Peyer's patch (tissue), 4 donors: ENCODE results near the gene ULBP2. TPM values are rescaled to one million over a fixed set of nuclear protein-coding genes. Genes with fewer than 3 reads are reported as not detected.
A peak's percentile ranks its signal among the peaks of the same experiment; 100 is the strongest.
"Not testable (repeated sequence)": the region's sequence is repeated elsewhere in the genome, so short reads cannot be mapped to it uniquely, and the experiment has no call there.

Source experiments
- DNase-seq, 3 donors: peaks; one replicate each; pipeline ENCODE4 v3.0.0-alpha.2; 2017 to 2019
- H3K27ac ChIP-seq, 4 donors: fragments of 200-600 bp; sonication (generic); one replicate each; pipeline ENCODE4 v1.5.1; 2016 to 2019
- H3K27me3 ChIP-seq, 2 donors: fragments of 200-600 bp; sonication (generic); one replicate each; pipeline ENCODE4 v1.5.1; 2019
- H3K36me3 ChIP-seq, 3 donors: fragments of 200-600 bp; sonication (generic); one replicate each; pipeline ENCODE4 v1.5.1; 2016 to 2019
- H3K4me1 ChIP-seq, 4 donors: fragments of 200-600 bp; sonication (generic); one replicate each; pipeline ENCODE4 v1.5.1; 2016 to 2019
- H3K4me3 ChIP-seq, 4 donors: fragments of 200-600 bp; sonication (generic); 1 replicate in 3 of 4; 2 replicates in 1 of 4; pipeline ENCODE4 v1.5.1; 2016 to 2019; ENCODE audit warnings: mild to moderate bottlenecking in 1 of 4
- H3K9me3 ChIP-seq, 4 donors: fragments of 200-600 bp; sonication (generic); one replicate each; pipeline ENCODE4 v1.5.1; 2016 to 2019; ENCODE audit warnings: mild to moderate bottlenecking in 1 of 4
- CTCF ChIP-seq, 6 experiments: fragments of 450-650 bp in 4 of 6; fragments of 200-600 bp in 2 of 6; sonication (generic) in 1 of 6; IDR thresholded peaks; one replicate each; pipeline ENCODE4 v1.5.1; 2017 to 2019; ENCODE audit warnings: antibody characterized with exemption in 6 of 6, mild to moderate bottlenecking in 3 of 6, moderate library complexity in 1 of 6
- POLR2A ChIP-seq, 2 donors: fragments of 450-650 bp; IDR thresholded peaks; one replicate each; pipeline ENCODE4 v1.5.1; 2017; ENCODE audit warnings: antibody characterized with exemption in 2 of 2, mild to moderate bottlenecking in 2 of 2, moderate library complexity in 2 of 2
- total RNA-seq, 4 donors: library from RNA; depleted of rRNA; stranded (reverse); fragments of >200 nt; gene quantifications; one replicate each; pipeline ENCODE4 v1.1.0, GENCODE V29; 2016

ULBP2 gene
- total RNA-seq, 4 donors from 2014 or later = not detected

GRCh38 chr6:149955654-149956317, 14.0 kb downstream of the ULBP2 start:
- not testable (repeated sequence) for H3K36me3 ChIP-seq, H3K4me1 ChIP-seq, H3K27ac ChIP-seq, H3K9me3 ChIP-seq, DNase-seq, H3K4me3 ChIP-seq
- peaks cover 0 to 29% of the 10 kb centered on the region in 2 donors for H3K27me3 ChIP-seq

- not testable (repeated sequence) for H3K4me3 ChIP-seq, DNase-seq, H3K36me3 ChIP-seq, H3K4me1 ChIP-seq, H3K27ac ChIP-seq, H3K9me3 ChIP-seq
- H3K27me3 ChIP-seq = peaks cover 0 to 42% of the 10 kb centered on the region in 2 donors
Measured at GRCh38 chr6:149958124-149958523, 16.3 kb downstream of the ULBP2 start.

- not testable (repeated sequence) for H3K27ac ChIP-seq, H3K36me3 ChIP-seq, H3K4me3 ChIP-seq, H3K9me3 ChIP-seq, DNase-seq
- H3K27me3 ChIP-seq = peaks cover 0 to 46% of the 10 kb centered on the region in 2 donors
- peaks cover 0 to 20% (median 7%) of the 10 kb centered on the region in 4 donors for H3K4me1 ChIP-seq
Measured at GRCh38 chr6:149959806-149960205, 18.0 kb downstream of the ULBP2 start.

- TF ChIP-seq CTCF (IDR thresholded peaks at IDR 0.05) = no peak
- TF ChIP-seq POLR2A (IDR thresholded peaks at IDR 0.05) = no peak
- DNase-seq = no peak
- Histone ChIP-seq H3K27ac (no peak overlapping the region), H3K27me3 (peaks cover 0 to 49% of the 10 kb centered on the region in 2 donors), H3K9me3 (peaks cover 0 to 3% (median 0%) of the 10 kb centered on the region in 4 donors), H3K36me3 (no peaks in the 10 kb centered on the region), H3K4me1 (peaks cover 0 to 26% (median 12%) of the 10 kb centered on the region in 4 donors), H3K4me3 (no peak overlapping the region)
Measured at GRCh38 chr6:149960488-149960887, 18.7 kb downstream of the ULBP2 start.

GRCh38 chr6:149961728-149962425, 20.1 kb downstream of the ULBP2 start:
- peaks cover 0 to 45% of the 10 kb centered on the region in 2 donors for H3K27me3 ChIP-seq
- no peak for TF ChIP-seq CTCF (IDR thresholded peaks at IDR 0.05)
- no peak for TF ChIP-seq POLR2A (IDR thresholded peaks at IDR 0.05)
- no peak for DNase-seq

GRCh38 chr6:149962461-149963211, 20.8 kb downstream of the ULBP2 start:
- Histone ChIP-seq H3K36me3 (no peaks in the 10 kb centered on the region), H3K27ac (no peak overlapping the region), H3K9me3 (peaks cover 0 to 3% (median 0%) of the 10 kb centered on the region in 4 donors), H3K4me1 (peaks cover 0 to 26% (median 12%) of the 10 kb centered on the region in 4 donors), H3K27me3 (peaks cover 0 to 45% of the 10 kb centered on the region in 2 donors), H3K4me3 (peak overlapping the region in 3 of 4 donors; percentile 49 to 60 (median 57))
- no peak for DNase-seq
- TF ChIP-seq POLR2A (IDR thresholded peaks at IDR 0.05) (no peak), CTCF (IDR thresholded peaks at IDR 0.05) (no peak)

More at GRCh38 chr6:149961728-149962425, 20.1 kb downstream of the ULBP2 start:
- Histone ChIP-seq H3K4me1 (peaks cover 0 to 26% (median 12%) of the 10 kb centered on the region in 4 donors), H3K27ac (no peak overlapping the region), H3K36me3 (no peaks in the 10 kb centered on the region), H3K4me3 (no peak overlapping the region), H3K9me3 (peaks cover 0 to 3% (median 0%) of the 10 kb centered on the region in 4 donors)

- Histone ChIP-seq H3K4me3 (peak overlapping the region; percentile 33 to 60 (median 53)), H3K9me3 (peaks cover 0 to 3% (median 0%) of the 10 kb centered on the region in 4 donors), H3K27ac (no peak overlapping the region), H3K36me3 (no peaks in the 10 kb centered on the region), H3K27me3 (peaks cover 0 to 45% of the 10 kb centered on the region in 2 donors), H3K4me1 (peaks cover 0 to 26% (median 12%) of the 10 kb centered on the region in 4 donors)
- no peak for TF ChIP-seq POLR2A (IDR thresholded peaks at IDR 0.05)
- TF ChIP-seq CTCF (IDR thresholded peaks at IDR 0.05) = no peak
- DNase-seq = peak in 1 of 3 donors; percentile 45
Measured at GRCh38 chr6:149963212-149963461, 21.3 kb downstream of the ULBP2 start.
